ENCODE measurements around the gene HIPK3.

DNA sequence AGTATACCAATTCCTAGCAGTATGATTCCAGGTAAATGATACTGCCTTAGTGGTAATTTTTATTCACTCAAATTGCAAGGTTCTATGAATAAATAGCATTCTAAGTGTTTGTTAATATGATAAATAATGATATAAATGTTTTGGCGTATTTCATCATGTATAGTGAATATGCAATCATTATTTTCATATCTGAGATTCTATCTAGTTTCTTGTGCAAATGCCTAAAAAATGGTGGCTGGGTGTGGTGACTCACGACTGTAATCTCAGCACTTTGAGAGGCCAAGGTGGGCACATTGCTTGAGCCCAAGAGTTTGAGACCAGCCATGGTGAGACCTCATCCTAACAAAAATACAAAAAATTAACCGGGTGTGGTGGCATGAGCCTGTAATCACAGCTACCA is 13.9 kb downstream of the HIPK3 start:
- no peak for TF ChIP-seq GATA2 (IDR thresholded peaks at IDR 0.05; ENCODE audit: low read depth, low read length)
- no peak for TF ChIP-seq GATA3 (IDR thresholded peaks at IDR 0.05; ENCODE audit: low read depth, low read length)

Measured in SH-SY5Y (cell line).